Loucy (cell line): ENCODE measurements around the gene OPHN1.

Experiments
- H2AFZ ChIP-seq: fragments of 200-600 bp; sonication (generic); 2 replicates; pipeline ENCODE4 v1.6.0; 2016; ENCODE audit warnings: antibody characterized with exemption, mild to moderate bottlenecking, low read length, moderate library complexity
- H3F3A ChIP-seq: fragments of 200-600 bp; 2 replicates; pipeline ENCODE4 v1.6.0; 2016; ENCODE audit warnings: antibody characterized with exemption, low read depth, mild to moderate bottlenecking
- H3K27me3 ChIP-seq: fragments of 200-600 bp; sonication (generic); 2 replicates; pipeline ENCODE4 v1.6.1; 2014; ENCODE audit warnings: low read length, mild to moderate bottlenecking; ENCODE audit not compliant: insufficient read depth, poor library complexity, severe bottlenecking
- H3K36me3 ChIP-seq: fragments of 200-600 bp; sonication (generic); 2 replicates; pipeline ENCODE4 v1.6.1; 2016; ENCODE audit warnings: low read length; ENCODE audit not compliant: insufficient read depth
- H3K4me1 ChIP-seq: fragments of 200-600 bp; sonication (generic); 2 replicates; pipeline ENCODE4 v1.5.1; 2014; ENCODE audit warnings: low read length, mild to moderate bottlenecking; ENCODE audit not compliant: insufficient read depth, poor library complexity, severe bottlenecking
- H3K4me2 ChIP-seq: fragments of 200-600 bp; sonication (generic); 2 replicates; pipeline ENCODE4 v1.6.0; 2014; ENCODE audit warnings: antibody characterized with exemption, low read length, low read depth, mild to moderate bottlenecking; ENCODE audit not compliant: poor library complexity, severe bottlenecking
- H3K4me3 ChIP-seq: fragments of 200-600 bp; sonication (generic); 2 replicates; pipeline ENCODE4 v1.5.1; 2014; ENCODE audit warnings: low read length, mild to moderate bottlenecking, mixed read lengths; ENCODE audit not compliant: poor library complexity, severe bottlenecking
- H3K79me2 ChIP-seq: fragments of 200-600 bp; sonication (generic); 2 replicates; pipeline ENCODE4 v1.6.1; 2014; ENCODE audit warnings: low read length; ENCODE audit not compliant: insufficient read depth
- H3K9ac ChIP-seq: fragments of 200-600 bp; sonication (generic); 2 replicates; pipeline ENCODE4 v1.6.0; 2014; ENCODE audit warnings: mild to moderate bottlenecking, low read depth, low read length, moderate library complexity; ENCODE audit not compliant: poor library complexity, severe bottlenecking
- H3K9me2 ChIP-seq: fragments of 200-600 bp; sonication (generic); replicated peaks from 2 replicates; pipeline ENCODE4 v1.6.1; 2016; ENCODE audit warnings: low read depth, low read length, mixed read lengths
- H3K9me3 ChIP-seq: fragments of 200-600 bp; sonication (generic); 2 replicates; pipeline ENCODE4 v1.6.1; 2014; ENCODE audit warnings: mild to moderate bottlenecking, antibody characterized with exemption, low read length, low read depth; ENCODE audit not compliant: insufficient read depth
- H4K20me1 ChIP-seq: fragments of 200-600 bp; sonication (generic); 2 replicates; pipeline ENCODE4 v1.6.0; 2014; ENCODE audit warnings: antibody characterized with exemption, low read length, mild to moderate bottlenecking; ENCODE audit not compliant: insufficient read depth, poor library complexity, severe bottlenecking
- CTCF ChIP-seq: fragments of 200-600 bp; sonication (generic); conservative IDR thresholded peaks from 2 replicates; pipeline ENCODE4 v1.5.1; 2014; ENCODE audit warnings: mild to moderate bottlenecking, antibody characterized with exemption, low read length
- EZH2phosphoT487 ChIP-seq: fragments of 200-600 bp; IDR thresholded peaks from 2 replicates; pipeline ENCODE4 v1.6.1; 2018; ENCODE audit warnings: antibody characterized with exemption, mild to moderate bottlenecking, moderate library complexity, borderline replicate concordance

Gene OPHN1

GRCh38 chrX:68463880-68464279 lies 30.6 kb upstream of the OPHN1 start:
- TF ChIP-seq CTCF (no peak), EZH2phosphoT487 (no peak)
- H3K27me3 ChIP-seq: no peaks in the 10 kb centered on the region
- no peak overlapping the region for H2AFZ ChIP-seq
- H3F3A ChIP-seq: no peaks in the 10 kb centered on the region
- no peaks in the 10 kb centered on the region for H3K36me3 ChIP-seq
- no peak overlapping the region for H3K4me2 ChIP-seq
- no peaks in the 10 kb centered on the region for H4K20me1 ChIP-seq
- H3K9me2 ChIP-seq: no peaks in the 10 kb centered on the region
- H3K79me2 ChIP-seq: no peaks in the 10 kb centered on the region
- no peak overlapping the region for H3K9ac ChIP-seq
- H3K4me3 ChIP-seq: no peak overlapping the region
- no peaks in the 10 kb centered on the region for H3K4me1 ChIP-seq
- H3K9me3 ChIP-seq: no peaks in the 10 kb centered on the region

DNA sequence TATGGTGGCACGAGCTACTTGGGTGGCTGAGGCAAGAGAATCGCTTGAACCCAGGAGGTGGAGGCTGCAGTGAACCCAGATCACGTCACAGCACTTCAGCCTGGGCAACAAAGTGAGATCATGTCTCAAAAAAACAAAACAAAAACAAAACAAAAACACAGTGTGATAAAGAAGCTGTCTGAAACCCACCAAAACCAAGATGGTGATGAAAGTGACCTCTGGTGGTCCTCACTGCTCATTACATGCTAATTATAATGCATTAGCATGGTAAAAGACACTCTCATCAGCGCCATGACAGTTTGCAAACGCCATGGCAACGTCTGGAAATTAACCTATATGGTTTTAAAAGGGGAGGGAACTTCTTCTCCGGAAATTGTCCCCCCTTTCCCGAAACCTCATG lies 29.4 kb upstream of the OPHN1 start:
- no peaks in the 10 kb centered on the region for H3K27me3 ChIP-seq
- H3K4me3 ChIP-seq: peak overlapping the region; percentile 49
- H3K4me1 ChIP-seq: no peaks in the 10 kb centered on the region
- no peaks in the 10 kb centered on the region for H3K79me2 ChIP-seq
- H4K20me1 ChIP-seq: no peaks in the 10 kb centered on the region
- no peaks in the 10 kb centered on the region for H3K9me2 ChIP-seq
- H3F3A ChIP-seq: no peaks in the 10 kb centered on the region
- no peaks in the 10 kb centered on the region for H3K9me3 ChIP-seq
- peak overlapping the region; percentile 89 for H2AFZ ChIP-seq
- no peak overlapping the region for H3K9ac ChIP-seq
- TF ChIP-seq CTCF: peak; percentile 60
- no peak for TF ChIP-seq EZH2phosphoT487
- no peaks in the 10 kb centered on the region for H3K36me3 ChIP-seq
- H3K4me2 ChIP-seq: peak overlapping the region; percentile 51

DNA sequence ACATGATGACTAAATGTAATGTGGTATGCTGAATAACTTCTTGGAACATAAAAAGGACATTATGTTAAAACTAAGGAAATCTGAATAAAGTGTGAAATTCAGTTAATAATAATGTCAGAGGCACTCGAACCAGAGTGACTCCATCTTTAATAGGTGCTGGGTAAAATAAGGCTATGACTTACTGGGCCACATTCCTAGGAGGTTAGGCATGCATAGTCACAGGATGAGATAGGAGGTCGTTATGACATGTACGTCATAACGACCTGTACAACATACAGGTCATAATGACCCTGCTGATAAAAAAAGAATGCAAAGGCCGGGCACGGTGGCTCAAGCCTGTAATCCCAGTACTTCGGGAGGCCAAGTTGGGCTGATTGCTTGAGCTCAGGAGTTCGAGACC lies 28.9 kb upstream of the OPHN1 start:
- Histone ChIP-seq H3K4me1 (no peaks in the 10 kb centered on the region), H4K20me1 (no peaks in the 10 kb centered on the region), H3K4me3 (no peak overlapping the region), H3K9me2 (no peaks in the 10 kb centered on the region), H2AFZ (peak overlapping the region; percentile 89; the same call in 1 of the 2 replicates), H3K36me3 (no peaks in the 10 kb centered on the region), H3F3A (no peaks in the 10 kb centered on the region), H3K4me2 (no peak overlapping the region), H3K9me3 (no peaks in the 10 kb centered on the region), H3K79me2 (no peaks in the 10 kb centered on the region), H3K27me3 (no peaks in the 10 kb centered on the region), H3K9ac (no peak overlapping the region)
- TF ChIP-seq CTCF: no peak
